Trophoblast cell (in vitro differentiated cells and primary cell): ENCODE measurements around the gene DAB2.

Experiments used
- DNase-seq, 2 donors: peaks; one replicate each; pipeline ENCODE4 v3.0.0-alpha.2; 2016
- H2AFZ ChIP-seq: 2 replicates; pipeline ENCODE4 v1.6.1; 2013; ENCODE audit warnings: low read length, moderate library complexity, mild to moderate bottlenecking; ENCODE audit not compliant: insufficient read depth, poor library complexity
- H2AK5ac ChIP-seq: 2 replicates; pipeline ENCODE4 v1.6.1; 2013; ENCODE audit warnings: mild to moderate bottlenecking, low read length
- H2BK120ac ChIP-seq: 2 replicates; pipeline ENCODE4 v1.6.1; 2013; ENCODE audit warnings: low read length, mild to moderate bottlenecking, moderate library complexity; ENCODE audit not compliant: insufficient read depth, poor library complexity
- H2BK12ac ChIP-seq: 2 replicates; pipeline ENCODE4 v1.6.1; 2013; ENCODE audit warnings: mild to moderate bottlenecking, low read length, moderate library complexity
- H2BK5ac ChIP-seq: 2 replicates; pipeline ENCODE4 v1.6.1; 2013; ENCODE audit warnings: low read length, low read depth, moderate library complexity, mild to moderate bottlenecking; ENCODE audit not compliant: poor library complexity
- H3K14ac ChIP-seq: 2 replicates; pipeline ENCODE4 v1.6.1; 2013; ENCODE audit warnings: mild to moderate bottlenecking, low read length
- H3K18ac ChIP-seq: 2 replicates; pipeline ENCODE4 v1.6.1; 2013; ENCODE audit warnings: mild to moderate bottlenecking, low read length
- H3K23ac ChIP-seq: 2 replicates; pipeline ENCODE4 v1.6.1; 2013; ENCODE audit warnings: low read length
- H3K27ac ChIP-seq: 2 replicates; pipeline ENCODE4 v1.5.1; 2013; ENCODE audit warnings: low read depth, mild to moderate bottlenecking, inconsistent platforms, low read length, moderate library complexity
- H3K27me3 ChIP-seq: 2 replicates; pipeline ENCODE4 v1.6.1; 2013; ENCODE audit warnings: inconsistent platforms, mild to moderate bottlenecking, low read length, moderate library complexity; ENCODE audit not compliant: insufficient read depth
- H3K36me3 ChIP-seq, 2 experiments: 1 replicate in 1 of 2; 2 replicates in 1 of 2; pipeline ENCODE4 v1.6.1; 2013; ENCODE audit warnings: low read length in 2 of 2, mild to moderate bottlenecking in 2 of 2, moderate library complexity in 1 of 2; ENCODE audit not compliant: insufficient read depth in 2 of 2, control insufficient read depth in 1 of 2
- H3K4ac ChIP-seq: 2 replicates; pipeline ENCODE4 v1.6.1; 2013; ENCODE audit warnings: low read depth, mild to moderate bottlenecking, low read length, moderate library complexity
- H3K4me1 ChIP-seq, 2 experiments: 1 replicate in 1 of 2; 2 replicates in 1 of 2; pipeline ENCODE4 v1.6.1; 2013; ENCODE audit warnings: low read length in 2 of 2, mild to moderate bottlenecking in 2 of 2, moderate library complexity in 1 of 2; ENCODE audit not compliant: insufficient read depth in 2 of 2, control insufficient read depth in 1 of 2
- H3K4me2 ChIP-seq: 2 replicates; pipeline ENCODE4 v1.6.1; 2013; ENCODE audit warnings: inconsistent platforms, mild to moderate bottlenecking, low read length, moderate library complexity
- H3K4me3 ChIP-seq: 2 replicates; pipeline ENCODE4 v1.5.1; 2013; ENCODE audit warnings: mild to moderate bottlenecking, low read depth, low read length, inconsistent platforms
- H3K79me1 ChIP-seq: one replicate; pipeline ENCODE4 v1.6.1; 2013; ENCODE audit warnings: low read length
- H3K79me2 ChIP-seq: 2 replicates; pipeline ENCODE4 v1.6.1; 2013; ENCODE audit warnings: low read length, mild to moderate bottlenecking; ENCODE audit not compliant: control insufficient read depth, insufficient read depth, poor library complexity
- H3K9ac ChIP-seq: 2 replicates; pipeline ENCODE4 v1.6.1; 2013; ENCODE audit warnings: mild to moderate bottlenecking, low read length
- H3K9me3 ChIP-seq: 2 replicates; pipeline ENCODE4 v1.6.1; 2013; ENCODE audit warnings: low read depth, mild to moderate bottlenecking, control low read depth, inconsistent platforms, low read length; ENCODE audit not compliant: insufficient read depth
- H4K12ac ChIP-seq: 2 replicates; pipeline ENCODE4 v1.6.1; 2013; ENCODE audit warnings: low read depth, mild to moderate bottlenecking, low read length, moderate library complexity
- H4K8ac ChIP-seq: 2 replicates; pipeline ENCODE4 v1.6.1; 2013; ENCODE audit warnings: low read depth, mild to moderate bottlenecking, low read length, moderate library complexity
- H4K91ac ChIP-seq: one replicate; pipeline ENCODE4 v1.6.1; 2013; ENCODE audit warnings: low read depth, mild to moderate bottlenecking, low read length, moderate library complexity
- WGBS: extraction: QIAGEN DNeasy Blood & Tissue Kit; methylation state at CpG from one replicate; pipeline ENCODE4 v1.1.7; 2013; ENCODE audit warnings: missing lambda C conversion rate; ENCODE audit not compliant: insufficient read length, insufficient coverage; ENCODE audit errors: extremely low coverage; 5-methylcytosine and 5-hydroxymethylcytosine counted together

DAB2 gene

DNA sequence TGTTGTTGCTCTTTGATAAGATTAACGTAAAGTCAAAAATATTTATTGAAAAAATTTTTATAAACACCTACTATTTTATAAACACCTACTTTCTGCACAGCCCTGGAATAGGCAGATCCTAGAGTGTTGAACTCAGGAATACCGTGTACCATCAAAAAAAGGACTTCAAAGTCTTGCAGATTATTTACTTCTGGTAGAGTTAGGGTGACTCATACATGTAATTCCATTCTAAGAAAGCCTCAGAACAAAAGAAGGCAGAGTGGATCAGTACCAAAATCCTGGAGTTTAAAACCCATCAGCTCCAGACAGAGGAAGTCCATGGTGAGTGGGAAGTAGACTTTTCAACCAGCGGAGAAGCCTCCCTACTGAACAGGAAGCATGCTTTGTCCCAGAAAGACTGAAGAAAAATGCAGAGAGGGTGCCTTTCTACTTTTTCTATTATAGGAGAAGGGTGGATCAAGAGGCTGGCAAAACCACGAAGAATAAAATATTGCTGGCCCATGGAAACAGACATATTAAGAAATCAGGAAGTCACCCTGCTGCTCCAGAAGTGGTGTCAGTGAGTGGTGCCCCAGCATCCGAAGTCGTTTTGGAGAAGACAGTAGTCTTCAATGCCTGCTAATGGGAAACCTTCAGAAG, 45.1 kb upstream of the DAB2 start:
- no peaks in the 10 kb centered on the region for H3K27me3 ChIP-seq

DNA sequence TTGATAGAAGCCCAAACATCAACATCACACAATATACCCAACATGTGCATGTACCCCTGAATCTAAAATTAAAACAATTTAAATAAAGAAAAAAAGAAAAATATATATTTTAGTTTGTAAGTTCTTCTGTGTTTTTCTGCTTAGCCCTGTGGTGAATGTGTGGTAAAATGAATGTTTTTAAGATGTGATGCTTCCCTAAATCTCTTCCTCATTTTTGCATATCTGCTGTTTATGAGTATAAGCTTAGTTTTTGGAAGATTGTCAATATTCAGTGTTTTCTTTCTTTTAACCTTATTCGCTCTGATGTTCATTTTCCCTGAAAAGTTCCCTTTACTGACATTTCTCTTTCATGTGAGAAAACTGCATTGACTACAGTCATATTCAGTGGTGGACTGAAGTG, 44.4 kb upstream of the DAB2 start:
- no peak overlapping the region for H2BK12ac ChIP-seq
- H3K18ac ChIP-seq: no peak overlapping the region
- H3K27me3 ChIP-seq: no peaks in the 10 kb centered on the region
- H3K79me1 ChIP-seq: no peaks in the 10 kb centered on the region
- no peaks in the 10 kb centered on the region for H3K9me3 ChIP-seq
- no peaks in the 10 kb centered on the region for H3K4me1 ChIP-seq
- no peak overlapping the region for H4K91ac ChIP-seq
- no peak overlapping the region for H3K4ac ChIP-seq
- H3K36me3 ChIP-seq: no peaks in the 10 kb centered on the region
- H2AK5ac ChIP-seq: no peak overlapping the region
- no peak overlapping the region for H3K4me3 ChIP-seq
- H3K79me2 ChIP-seq: no peaks in the 10 kb centered on the region
- H2BK120ac ChIP-seq: no peak overlapping the region
- H3K4me2 ChIP-seq: no peak overlapping the region
- no peak overlapping the region for H3K9ac ChIP-seq
- no peak overlapping the region for H2BK5ac ChIP-seq
- DNase-seq: no peak
- H3K27ac ChIP-seq: no peak overlapping the region
- no peak overlapping the region for H4K8ac ChIP-seq
- H2AFZ ChIP-seq: no peak overlapping the region
- H3K14ac ChIP-seq: no peak overlapping the region
- H3K23ac ChIP-seq: no peak overlapping the region
- no CpG with 5 or more reads among the region's 1 CpG for WGBS
- no peak overlapping the region for H4K12ac ChIP-seq

More for the DNA sequence above, 45.1 kb upstream of the DAB2 start:
- no peak overlapping the region for H4K8ac ChIP-seq
- H3K27ac ChIP-seq: no peak overlapping the region
- no peak overlapping the region for H2AFZ ChIP-seq
- no peaks in the 10 kb centered on the region for H3K79me2 ChIP-seq
- no peaks in the 10 kb centered on the region for H3K4me1 ChIP-seq
- no peak overlapping the region for H3K4ac ChIP-seq
- H3K36me3 ChIP-seq: no peaks in the 10 kb centered on the region
- no peak overlapping the region for H2AK5ac ChIP-seq
- no peak overlapping the region for H2BK12ac ChIP-seq
- H4K12ac ChIP-seq: no peak overlapping the region
- no peaks in the 10 kb centered on the region for H3K9me3 ChIP-seq
- no peaks in the 10 kb centered on the region for H3K79me1 ChIP-seq
- H3K4me3 ChIP-seq: no peak overlapping the region
- H3K14ac ChIP-seq: no peak overlapping the region
- DNase-seq: no peak
- no peak overlapping the region for H3K9ac ChIP-seq
- no peak overlapping the region for H3K4me2 ChIP-seq
- WGBS: no CpG with 5 or more reads among the region's 6 CpGs
- H2BK5ac ChIP-seq: no peak overlapping the region
- no peak overlapping the region for H2BK120ac ChIP-seq
- H3K18ac ChIP-seq: no peak overlapping the region
- H3K23ac ChIP-seq: no peak overlapping the region
- no peak overlapping the region for H4K91ac ChIP-seq

DNA sequence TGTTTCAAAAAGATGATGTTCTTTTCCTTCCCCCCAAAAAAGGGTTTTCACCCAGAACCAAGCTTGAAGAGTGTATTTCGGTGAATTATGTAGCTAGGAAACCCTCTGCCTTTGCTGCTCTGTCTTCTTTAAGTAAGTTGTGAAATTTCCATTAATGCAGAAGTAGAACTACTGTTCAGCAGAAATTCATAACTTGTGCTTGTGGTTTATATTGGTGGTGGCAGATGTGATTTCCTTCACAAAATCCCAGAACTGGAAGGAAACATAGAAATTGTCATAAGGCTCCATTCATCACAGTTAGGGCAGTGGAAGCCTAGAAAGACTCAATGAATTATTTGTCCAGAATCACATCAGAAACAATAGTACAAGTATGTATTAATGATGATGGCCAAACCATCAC, 42.1 kb upstream of the DAB2 start:
- Histone ChIP-seq H3K23ac (no peak overlapping the region), H2BK120ac (no peak overlapping the region), H3K4ac (no peak overlapping the region), H2AK5ac (no peak overlapping the region), H3K4me2 (no peak overlapping the region), H2BK5ac (no peak overlapping the region), H3K79me2 (no peaks in the 10 kb centered on the region), H3K27ac (no peak overlapping the region), H3K27me3 (no peaks in the 10 kb centered on the region), H2BK12ac (no peak overlapping the region), H3K14ac (no peak overlapping the region), H3K9ac (no peak overlapping the region), H4K91ac (no peak overlapping the region), H3K36me3 (no peaks in the 10 kb centered on the region), H3K18ac (no peak overlapping the region), H4K12ac (no peak overlapping the region), H3K79me1 (no peaks in the 10 kb centered on the region), H3K9me3 (no peaks in the 10 kb centered on the region), H3K4me3 (no peak overlapping the region), H4K8ac (no peak overlapping the region), H2AFZ (no peak overlapping the region), H3K4me1 (no peaks in the 10 kb centered on the region)
- WGBS: no CpG with 5 or more reads among the region's 1 CpG
- no peak for DNase-seq

DNA sequence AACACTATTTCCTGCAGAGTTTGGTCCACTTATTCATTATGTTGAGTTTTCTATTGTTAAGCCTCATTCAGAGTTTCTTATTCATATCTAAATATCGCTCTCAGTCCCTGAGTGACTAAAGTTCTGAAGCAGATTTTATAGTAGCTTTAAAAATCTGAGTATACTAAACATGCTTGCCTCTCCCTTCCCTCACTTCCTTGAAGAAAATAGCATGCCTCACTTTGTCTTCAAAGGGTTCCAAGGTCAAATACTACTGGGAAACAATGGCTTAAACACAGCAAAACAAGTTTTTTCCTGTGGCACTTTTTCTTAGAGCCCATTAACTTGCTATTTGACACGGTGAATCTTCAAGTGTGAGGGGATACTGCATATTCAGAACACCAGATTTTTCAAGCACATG, 41.1 kb upstream of the DAB2 start:
- no peak for DNase-seq
- H3K9me3 ChIP-seq: no peaks in the 10 kb centered on the region
- H2BK12ac ChIP-seq: no peak overlapping the region
- H3K36me3 ChIP-seq: no peaks in the 10 kb centered on the region
- H3K14ac ChIP-seq: no peak overlapping the region
- H3K9ac ChIP-seq: no peak overlapping the region
- H3K27ac ChIP-seq: no peak overlapping the region
- H4K12ac ChIP-seq: no peak overlapping the region
- H3K4ac ChIP-seq: no peak overlapping the region
- no peak overlapping the region for H3K4me3 ChIP-seq
- H4K91ac ChIP-seq: no peak overlapping the region
- no peak overlapping the region for H2AFZ ChIP-seq
- no peaks in the 10 kb centered on the region for H3K79me2 ChIP-seq
- no peak overlapping the region for H3K23ac ChIP-seq
- WGBS: no CpG with 5 or more reads among the region's 2 CpGs
- no peak overlapping the region for H3K4me2 ChIP-seq
- H2BK120ac ChIP-seq: no peak overlapping the region
- no peaks in the 10 kb centered on the region for H3K27me3 ChIP-seq
- H3K18ac ChIP-seq: no peak overlapping the region
- H4K8ac ChIP-seq: no peak overlapping the region
- no peak overlapping the region for H2BK5ac ChIP-seq
- no peaks in the 10 kb centered on the region for H3K79me1 ChIP-seq
- no peaks in the 10 kb centered on the region for H3K4me1 ChIP-seq
- H2AK5ac ChIP-seq: no peak overlapping the region
